Mesenchymal stem cell (in vitro differentiated cells and primary cell): Measurements from ENCODE around the gene FOXN1.

Experiments used
- DNase-seq: peaks from one replicate; pipeline ENCODE4 v3.0.0-alpha.2; 2013
- H2AFZ ChIP-seq: one replicate; pipeline ENCODE4 v1.6.1; 2013; ENCODE audit warnings: low read depth, mild to moderate bottlenecking, control low read depth, inconsistent platforms, low read length, moderate library complexity
- H2AK5ac ChIP-seq: 2 replicates; pipeline ENCODE4 v1.6.1; 2013; ENCODE audit warnings: low read length, moderate library complexity, mild to moderate bottlenecking, inconsistent platforms; ENCODE audit not compliant: severe bottlenecking
- H2BK120ac ChIP-seq: one replicate; pipeline ENCODE4 v1.6.1; 2013; ENCODE audit warnings: low read depth, mild to moderate bottlenecking, inconsistent platforms, low read length, moderate library complexity
- H2BK12ac ChIP-seq, 2 experiments: one replicate each; pipeline ENCODE4 v1.6.1; 2013; ENCODE audit warnings: inconsistent platforms in 2 of 2, low read length in 2 of 2, mild to moderate bottlenecking in 2 of 2, moderate library complexity in 2 of 2, control low read depth in 1 of 2
- H2BK15ac ChIP-seq: one replicate; pipeline ENCODE4 v1.6.1; 2013; ENCODE audit warnings: mild to moderate bottlenecking, low read depth, inconsistent platforms; ENCODE audit not compliant: poor library complexity, severe bottlenecking
- H2BK5ac ChIP-seq: 2 replicates; pipeline ENCODE4 v1.6.1; 2013; ENCODE audit warnings: low read depth, mild to moderate bottlenecking, low read length, control low read depth, inconsistent platforms; ENCODE audit not compliant: poor library complexity, severe bottlenecking
- H3K14ac ChIP-seq, 2 experiments: one replicate each; pipeline ENCODE4 v1.6.1; 2013; ENCODE audit warnings: inconsistent platforms in 2 of 2, low read length in 2 of 2, control low read depth in 1 of 2, mild to moderate bottlenecking in 1 of 2, moderate library complexity in 1 of 2
- H3K18ac ChIP-seq, 2 experiments: one replicate each; pipeline ENCODE4 v1.6.1; 2013; ENCODE audit warnings: inconsistent platforms in 2 of 2, low read length in 2 of 2, control low read depth in 1 of 2, low read depth in 1 of 2, mild to moderate bottlenecking in 1 of 2
- H3K23ac ChIP-seq, 2 experiments: one replicate each; pipeline ENCODE4 v1.6.1; 2013; ENCODE audit warnings: inconsistent platforms in 2 of 2, low read length in 2 of 2, mild to moderate bottlenecking in 2 of 2, moderate library complexity in 2 of 2, control low read depth in 1 of 2
- H3K27ac ChIP-seq: 2 replicates; pipeline ENCODE4 v1.5.1; 2013; ENCODE audit warnings: mild to moderate bottlenecking, moderate library complexity, low read length, control low read depth, inconsistent platforms; ENCODE audit not compliant: poor library complexity, severe bottlenecking
- H3K27me3 ChIP-seq, 2 experiments: 2 replicates each; pipeline versions ENCODE4 v1.6.1 to v1.7.0; 2013; ENCODE audit warnings: low read length in 2 of 2, mild to moderate bottlenecking in 2 of 2, moderate library complexity in 2 of 2, control low read depth in 1 of 2, inconsistent platforms in 1 of 2; ENCODE audit not compliant: control insufficient read depth in 1 of 2, insufficient read depth in 1 of 2
- H3K36me3 ChIP-seq, 2 experiments: 2 replicates each; pipeline versions ENCODE4 v1.6.1 to v1.7.0; 2013; ENCODE audit warnings: low read length in 2 of 2, control low read depth in 1 of 2, inconsistent platforms in 1 of 2, low read depth in 1 of 2, mild to moderate bottlenecking in 1 of 2; ENCODE audit not compliant: insufficient read depth in 2 of 2, control insufficient read depth in 1 of 2
- H3K4ac ChIP-seq, 2 experiments: one replicate each; pipeline ENCODE4 v1.6.1; 2013; ENCODE audit warnings: inconsistent platforms in 2 of 2, low read length in 2 of 2, mild to moderate bottlenecking in 2 of 2, moderate library complexity in 2 of 2, control low read depth in 1 of 2, low read depth in 1 of 2
- H3K4me1 ChIP-seq: 2 replicates; pipeline ENCODE4 v1.6.1; 2013; ENCODE audit warnings: low read depth, low read length, control low read depth; ENCODE audit not compliant: control insufficient read depth, insufficient read depth
- H3K4me2 ChIP-seq: 2 replicates; pipeline ENCODE4 v1.6.1; 2013; ENCODE audit warnings: low read length, mild to moderate bottlenecking, inconsistent platforms; ENCODE audit not compliant: poor library complexity, severe bottlenecking
- H3K4me3 ChIP-seq, 2 experiments: 2 replicates each; pipeline versions ENCODE4 v1.5.1 to v1.7.0; 2013; ENCODE audit warnings: low read length in 2 of 2, mild to moderate bottlenecking in 2 of 2, control low read depth in 1 of 2, low read depth in 1 of 2; ENCODE audit not compliant: insufficient read depth in 1 of 2
- H3K79me1 ChIP-seq: replicated peaks from 2 replicates; pipeline ENCODE4 v1.6.1; 2013; ENCODE audit warnings: mild to moderate bottlenecking, control low read depth, low read length, inconsistent platforms; ENCODE audit not compliant: poor library complexity, severe bottlenecking
- H3K9ac ChIP-seq: 2 replicates; pipeline ENCODE4 v1.7.0; 2013; ENCODE audit warnings: mild to moderate bottlenecking, low read length, moderate library complexity
- H3K9me3 ChIP-seq: 2 replicates; pipeline ENCODE4 v1.7.0; 2013; ENCODE audit warnings: mild to moderate bottlenecking, low read length; ENCODE audit not compliant: control insufficient read depth
- H4K8ac ChIP-seq: one replicate; pipeline ENCODE4 v1.6.1; 2013; ENCODE audit warnings: inconsistent platforms, mild to moderate bottlenecking, low read length, moderate library complexity
- H4K91ac ChIP-seq: one replicate; pipeline ENCODE4 v1.6.1; 2013; ENCODE audit warnings: mild to moderate bottlenecking, low read length, inconsistent platforms
- WGBS: methylation state at CpG from one replicate; pipeline ENCODE4 v1.1.7; 2013; ENCODE audit warnings: mixed read lengths; 5-methylcytosine and 5-hydroxymethylcytosine counted together

FOXN1 gene

GRCh38 chr17:28491286-28491685, 14.9 kb upstream of the FOXN1 start:
- H2BK15ac ChIP-seq: no peak overlapping the region
- H3K23ac ChIP-seq: no peak overlapping the region
- no peak overlapping the region for H3K4me2 ChIP-seq
- H3K9ac ChIP-seq: no peak overlapping the region
- H3K27ac ChIP-seq: no peak overlapping the region
- no peak overlapping the region for H2AFZ ChIP-seq
- no peak overlapping the region for H4K8ac ChIP-seq
- no peak overlapping the region for H2BK120ac ChIP-seq
- H3K4me3 ChIP-seq: no peak overlapping the region
- no peak overlapping the region for H3K18ac ChIP-seq
- no peak for DNase-seq
- peaks cover 36 to 53% of the 10 kb centered on the region in 2 experiments for H3K27me3 ChIP-seq
- H4K91ac ChIP-seq: no peak overlapping the region
- no peak overlapping the region for H3K4ac ChIP-seq
- WGBS: 82% methylated on average over 11 of the region's 11 CpGs
- no peak overlapping the region for H2BK12ac ChIP-seq
- no peak overlapping the region for H2BK5ac ChIP-seq
- H3K36me3 ChIP-seq: peaks cover 0 to 3% of the 10 kb centered on the region in 2 experiments
- H3K79me1 ChIP-seq: no peaks in the 10 kb centered on the region
- no peak overlapping the region for H2AK5ac ChIP-seq
- H3K14ac ChIP-seq: no peak overlapping the region
- peaks cover 24% of the 10 kb centered on the region for H3K4me1 ChIP-seq
- H3K9me3 ChIP-seq: no peaks in the 10 kb centered on the region

GRCh38 chr17:28491860-28492259, 14.3 kb upstream of the FOXN1 start:
- H3K4me3 ChIP-seq: no peak overlapping the region
- no peak overlapping the region for H3K4me2 ChIP-seq
- H2BK5ac ChIP-seq: no peak overlapping the region
- no peak overlapping the region for H4K91ac ChIP-seq
- H2BK12ac ChIP-seq: no peak overlapping the region
- H3K23ac ChIP-seq: no peak overlapping the region
- 91% methylated on average over 3 of the region's 3 CpGs for WGBS
- H3K27ac ChIP-seq: no peak overlapping the region
- H2AK5ac ChIP-seq: no peak overlapping the region
- no peak overlapping the region for H2BK15ac ChIP-seq
- H3K79me1 ChIP-seq: no peaks in the 10 kb centered on the region
- H4K8ac ChIP-seq: no peak overlapping the region
- DNase-seq: no peak
- H3K4me1 ChIP-seq: peaks cover 24% of the 10 kb centered on the region
- no peak overlapping the region for H3K18ac ChIP-seq
- H3K36me3 ChIP-seq: peaks cover 0 to 3% of the 10 kb centered on the region in 2 experiments
- H3K27me3 ChIP-seq: peaks cover 41 to 54% of the 10 kb centered on the region in 2 experiments
- no peaks in the 10 kb centered on the region for H3K9me3 ChIP-seq
- H3K4ac ChIP-seq: no peak overlapping the region
- no peak overlapping the region for H2AFZ ChIP-seq
- H3K14ac ChIP-seq: no peak overlapping the region
- H2BK120ac ChIP-seq: no peak overlapping the region
- no peak overlapping the region for H3K9ac ChIP-seq

- Histone ChIP-seq H3K4me2 (no peak overlapping the region), H3K9ac (peak overlapping the region; percentile 3), H4K8ac (no peak overlapping the region), H3K27me3 (peaks cover 44 to 52% of the 10 kb centered on the region in 2 experiments), H3K9me3 (no peaks in the 10 kb centered on the region), H3K4me1 (peaks cover 21% of the 10 kb centered on the region), H3K4ac (no peak overlapping the region), H3K23ac (no peak overlapping the region), H3K18ac (peak overlapping the region in 1 of 2 experiments; percentile 5), H3K79me1 (no peaks in the 10 kb centered on the region), H2AFZ (peak overlapping the region; percentile 40), H2AK5ac (no peak overlapping the region), H2BK12ac (no peak overlapping the region), H2BK15ac (no peak overlapping the region), H3K14ac (no peak overlapping the region), H3K4me3 (no peak overlapping the region), H4K91ac (no peak overlapping the region), H3K36me3 (peaks cover 0 to 3% of the 10 kb centered on the region in 2 experiments), H2BK5ac (no peak overlapping the region), H2BK120ac (no peak overlapping the region), H3K27ac (no peak overlapping the region)
- DNase-seq: no peak
- 77% methylated on average over 4 of the region's 4 CpGs for WGBS
Measured at GRCh38 chr17:28492352-28493310, 13.5 kb upstream of the FOXN1 start.

- H3K27me3 ChIP-seq: peaks cover 44 to 48% of the 10 kb centered on the region in 2 experiments
- no peaks in the 10 kb centered on the region for H3K9me3 ChIP-seq
- H4K91ac ChIP-seq: no peak overlapping the region
- H2AK5ac ChIP-seq: no peak overlapping the region
- no peak overlapping the region for H4K8ac ChIP-seq
- H3K4me2 ChIP-seq: no peak overlapping the region
- H3K14ac ChIP-seq: no peak overlapping the region
- WGBS: 20% methylated on average over 9 of the region's 9 CpGs
- no peak overlapping the region for H3K18ac ChIP-seq
- H3K4ac ChIP-seq: no peak overlapping the region
- H3K79me1 ChIP-seq: no peaks in the 10 kb centered on the region
- peak overlapping the region; percentile 3 for H3K9ac ChIP-seq
- no peak overlapping the region for H2BK120ac ChIP-seq
- peak; percentile 72 for DNase-seq
- H2BK15ac ChIP-seq: no peak overlapping the region
- no peak overlapping the region for H3K4me3 ChIP-seq
- H2AFZ ChIP-seq: no peak overlapping the region
- H2BK12ac ChIP-seq: no peak overlapping the region
- H3K36me3 ChIP-seq: peaks cover 0 to 3% of the 10 kb centered on the region in 2 experiments
- H2BK5ac ChIP-seq: no peak overlapping the region
- H3K4me1 ChIP-seq: peaks cover 15% of the 10 kb centered on the region
- H3K23ac ChIP-seq: no peak overlapping the region
- H3K27ac ChIP-seq: no peak overlapping the region
Measured at GRCh38 chr17:28493460-28493859, 12.7 kb upstream of the FOXN1 start.
